ENCODE data around the gene GAS1.

- TF ChIP-seq PPARA (CRISPR knock-in tag; IDR thresholded peaks at IDR 0.05; ENCODE audit: borderline replicate concordance) (no peak), CREB5 (CRISPR knock-in tag; IDR thresholded peaks at IDR 0.05; ENCODE audit: low read depth) (no peak), ZNF70 (CRISPR knock-in tag; IDR thresholded peaks at IDR 0.05) (no peak)
These were observed 833 bp downstream of the GAS1 start for GRCh38 chr9:86946201-86947145.

All from SK-N-SH treated with all-trans-retinoic acid at 6 μM for 48 hours (cell line).